OCI-LY1 (cell line): ENCODE results near the gene CACHD1.

Experiments
- H2AFZ ChIP-seq: fragments of 200-600 bp; sonication (generic), shearing (Covaris generic); 2 replicates; pipeline ENCODE4 v1.6.0; 2014; ENCODE audit warnings: antibody characterized with exemption, mild to moderate bottlenecking, low read length
- H3F3A ChIP-seq: fragments of 200-600 bp; sonication (generic), shearing (Covaris generic); 2 replicates; pipeline ENCODE4 v1.6.0; 2014; ENCODE audit warnings: mild to moderate bottlenecking, antibody characterized with exemption, low read length, moderate library complexity; ENCODE audit not compliant: insufficient read depth
- H3K27ac ChIP-seq: fragments of 200-600 bp; sonication (generic); 2 replicates; pipeline ENCODE4 v1.5.1; 2014; ENCODE audit warnings: low read length, mixed run types, mild to moderate bottlenecking, low read depth; ENCODE audit not compliant: poor library complexity, severe bottlenecking
- H3K27me3 ChIP-seq: fragments of 200-600 bp; sonication (generic); 2 replicates; pipeline ENCODE4 v1.6.0; 2014; ENCODE audit warnings: antibody characterized with exemption, mild to moderate bottlenecking, low read length, moderate library complexity; ENCODE audit not compliant: insufficient read depth
- H3K36me3 ChIP-seq: fragments of 200-600 bp; sonication (generic); 2 replicates; pipeline ENCODE4 v1.6.1; 2014; ENCODE audit warnings: mild to moderate bottlenecking, antibody characterized with exemption, low read length, moderate library complexity, mixed read lengths; ENCODE audit not compliant: insufficient read depth
- H3K4me1 ChIP-seq: fragments of 200-600 bp; sonication (generic); 2 replicates; pipeline ENCODE4 v1.5.1; 2014; ENCODE audit warnings: mild to moderate bottlenecking, low read length, moderate library complexity; ENCODE audit not compliant: insufficient read depth, severe bottlenecking
- H3K4me2 ChIP-seq: fragments of 200-600 bp; sonication (generic), shearing (Covaris generic); 2 replicates; pipeline ENCODE4 v1.6.1; 2014; ENCODE audit warnings: low read length
- H3K4me3 ChIP-seq: fragments of 200-600 bp; sonication (generic); 2 replicates; pipeline ENCODE4 v1.5.1; 2014; ENCODE audit warnings: low read length, low read depth, mild to moderate bottlenecking, mixed read lengths; ENCODE audit not compliant: poor library complexity, severe bottlenecking
- H3K79me2 ChIP-seq: fragments of 200-600 bp; shearing (Covaris generic); 2 replicates; pipeline ENCODE4 v1.6.1; 2016; ENCODE audit warnings: mixed run types, low read length, mixed read lengths; ENCODE audit not compliant: insufficient read depth
- H3K9ac ChIP-seq: fragments of 200-600 bp; sonication (generic), shearing (Covaris generic); 2 replicates; pipeline ENCODE4 v1.6.1; 2014; ENCODE audit warnings: mild to moderate bottlenecking, low read length, mixed read lengths
- H3K9me2 ChIP-seq: fragments of 200-600 bp; sonication (generic), shearing (Covaris generic); 2 replicates; pipeline ENCODE4 v1.6.1; 2014; ENCODE audit warnings: low read depth, mild to moderate bottlenecking, low read length, mixed read lengths
- H3K9me3 ChIP-seq: fragments of 200-600 bp; shearing (Covaris generic); 2 replicates; pipeline ENCODE4 v1.6.1; 2014; ENCODE audit warnings: low read length, mixed read lengths
- H4K20me1 ChIP-seq: fragments of 200-600 bp; sonication (generic), shearing (Covaris generic); 2 replicates; pipeline ENCODE4 v1.6.0; 2016; ENCODE audit warnings: mild to moderate bottlenecking, low read length; ENCODE audit not compliant: insufficient read depth
- CTCF ChIP-seq: fragments of 200-600 bp; sonication (generic), shearing (Covaris generic); IDR thresholded peaks from 2 replicates; pipeline ENCODE4 v1.5.1; 2017; ENCODE audit warnings: mild to moderate bottlenecking, antibody characterized with exemption, low read length, moderate library complexity, mixed read lengths
- EZH2 ChIP-seq: fragments of 200-600 bp; sonication (generic), shearing (Covaris generic); IDR thresholded peaks from 2 replicates; pipeline ENCODE4 v1.8.0; 2017; ENCODE audit warnings: borderline replicate concordance, mixed run types, mild to moderate bottlenecking, antibody characterized with exemption, low read length, moderate library complexity, mixed read lengths

Gene CACHD1

GRCh38 chr1:64693406-64693805 lies 223.5 kb downstream of the CACHD1 start:
- Histone ChIP-seq H2AFZ (no peak overlapping the region), H3F3A (no peaks in the 10 kb centered on the region), H3K27ac (no peak overlapping the region), H3K4me2 (no peak overlapping the region), H3K79me2 (no peaks in the 10 kb centered on the region), H3K9ac (no peak overlapping the region), H3K4me1 (no peaks in the 10 kb centered on the region), H3K9me2 (no peaks in the 10 kb centered on the region), H4K20me1 (no peaks in the 10 kb centered on the region), H3K27me3 (no peaks in the 10 kb centered on the region), H3K9me3 (no peaks in the 10 kb centered on the region), H3K36me3 (no peaks in the 10 kb centered on the region), H3K4me3 (no peak overlapping the region)
- no peak for TF ChIP-seq CTCF
- no peak for TF ChIP-seq EZH2

- Histone ChIP-seq H3K79me2 (no peaks in the 10 kb centered on the region), H2AFZ (no peak overlapping the region), H3K4me2 (no peak overlapping the region), H3K4me1 (no peaks in the 10 kb centered on the region), H3K27ac (no peak overlapping the region), H3K9ac (no peak overlapping the region), H3K27me3 (no peaks in the 10 kb centered on the region), H3K9me2 (no peaks in the 10 kb centered on the region), H3K9me3 (no peaks in the 10 kb centered on the region), H3F3A (no peaks in the 10 kb centered on the region), H3K36me3 (no peaks in the 10 kb centered on the region), H3K4me3 (no peak overlapping the region), H4K20me1 (no peaks in the 10 kb centered on the region)
- TF ChIP-seq EZH2 (no peak), CTCF (no peak)
These were observed 226.9 kb downstream of the CACHD1 start for GRCh38 chr1:64696879-64697278.

GRCh38 chr1:64699327-64699726 lies 229.4 kb downstream of the CACHD1 start:
- Histone ChIP-seq H2AFZ (no peak overlapping the region), H3K9me2 (no peaks in the 10 kb centered on the region), H4K20me1 (no peaks in the 10 kb centered on the region)

More at GRCh38 chr1:64699327-64699726, 229.4 kb downstream of the CACHD1 start:
- Histone ChIP-seq H3K27ac (no peak overlapping the region), H3K4me2 (no peak overlapping the region), H3K4me3 (no peak overlapping the region), H3K9me3 (no peaks in the 10 kb centered on the region), H3K27me3 (no peaks in the 10 kb centered on the region), H3K9ac (no peak overlapping the region), H3K36me3 (no peaks in the 10 kb centered on the region), H3K4me1 (no peaks in the 10 kb centered on the region), H3F3A (no peaks in the 10 kb centered on the region), H3K79me2 (no peaks in the 10 kb centered on the region)
- no peak for TF ChIP-seq EZH2
- TF ChIP-seq CTCF, result no peak
